Activated naive CD4-positive, alpha-beta T cell treated with anti-CD3 and anti-CD28 coated beads, Interleukin-2, amount 50 U/mL, for 72 hours (primary cell): ENCODE measurements around the gene TXNL4A. TPM values are rescaled to one million over a fixed set of nuclear protein-coding genes. Genes with fewer than 3 reads are reported as not detected.
"Not testable (repeated sequence)": the region's sequence is repeated elsewhere in the genome, so short reads cannot be mapped to it uniquely, and the experiment has no call there.

Source experiments
- ATAC-seq, 2 donors: fragments of 150-1000 bp; cut with Tn5 transposase; 2 replicates each; pipeline ENCODE4 v1.10.0; 2021; ENCODE audit warnings: mild to moderate bottlenecking in 2 of 2, moderate library complexity in 2 of 2
- DNase-seq, 2 donors: peaks; one replicate each; pipeline ENCODE4 v3.0.0; 2021 to 2022; ENCODE audit warnings: low spot score in 2 of 2
- H3K27ac Mint-ChIP-seq, 2 donors: one replicate each; pipeline ENCODE4 v1.8.0; 2022; ENCODE audit warnings: mild to moderate bottlenecking in 2 of 2, mixed read lengths in 2 of 2
- H3K36me3 Mint-ChIP-seq, 2 donors: one replicate each; pipeline ENCODE4 v1.8.0; 2022; ENCODE audit warnings: mixed read lengths in 2 of 2
- H3K9me3 Mint-ChIP-seq, 2 donors: one replicate each; pipeline ENCODE4 v1.8.0; 2022; ENCODE audit warnings: mixed read lengths in 2 of 2
- total RNA-seq, 2 donors: library from RNA; stranded (reverse); gene quantifications; one replicate each; pipeline ENCODE4 v1.2.3, GENCODE V29; 2022

The TXNL4A gene, protein sequence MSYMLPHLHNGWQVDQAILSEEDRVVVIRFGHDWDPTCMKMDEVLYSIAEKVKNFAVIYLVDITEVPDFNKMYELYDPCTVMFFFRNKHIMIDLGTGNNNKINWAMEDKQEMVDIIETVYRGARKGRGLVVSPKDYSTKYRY
- 100 to 1,000 TPM; 142 to 148 TPM for total RNA-seq

DNA sequence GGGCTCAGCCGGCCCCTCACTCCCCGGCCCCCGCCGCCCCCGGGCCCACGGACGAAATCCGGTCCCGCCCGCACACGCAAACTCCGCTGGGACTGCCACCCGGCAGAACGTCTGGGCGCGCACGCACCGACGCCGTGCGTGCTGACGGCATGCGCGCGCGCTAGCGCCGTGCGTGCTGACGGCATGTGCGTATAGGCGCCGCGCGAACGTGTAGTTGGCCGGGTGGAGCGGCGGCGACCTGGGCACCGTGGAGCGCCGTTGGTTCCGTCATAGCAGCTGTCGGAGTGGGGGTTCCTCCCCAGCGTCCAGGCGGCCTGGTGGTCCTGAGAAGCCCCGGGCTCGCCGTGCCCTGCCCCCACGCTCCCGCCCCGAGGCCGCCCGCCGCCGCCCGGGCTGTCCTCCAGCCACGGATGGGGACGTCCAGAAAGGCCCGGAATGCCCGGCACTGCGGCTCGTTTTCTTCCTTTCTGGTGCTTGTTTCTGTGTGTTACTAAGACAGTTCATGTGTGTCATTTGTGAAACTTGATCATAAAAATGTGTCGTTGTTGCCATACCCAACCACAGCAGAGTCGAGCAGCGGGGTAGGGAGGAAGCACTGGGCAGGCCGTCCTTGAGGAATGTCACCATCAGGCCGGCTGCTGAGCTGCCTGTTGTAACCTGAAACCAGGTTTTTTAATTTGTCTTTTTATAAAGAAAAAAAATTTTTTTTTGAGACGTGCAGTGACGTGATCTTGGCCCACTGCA lies at the start of gene TXNL4A:
Gene TXNL4A (minus strand): TSS at position 113 of the 744 bp plus-strand sequence. CDS start 171 bp downstream, outside the sequence.
- Mint-ChIP-seq H3K9me3 (no peaks in the 10 kb centered on the region), H3K27ac (peak within 1 kb of the TSS; percentile 90 to 99), H3K36me3 (peaks cover 12 to 32% of the 10 kb centered on the region in 2 donors)
- DNase-seq (peak; percentile 85 to 88), ATAC-seq (peak; percentile 98 to 99)

- Mint-ChIP-seq H3K9me3 (peaks cover 0 to 3% of the 10 kb centered on the region in 2 donors), H3K27ac (no peak overlapping the region), H3K36me3 (peaks cover 17 to 34% of the 10 kb centered on the region in 2 donors)
- ATAC-seq (no peak), DNase-seq (no peak)
Observed at GRCh38 chr18:80037300-80037699, 48.9 kb upstream of the TXNL4A start.

DNA sequence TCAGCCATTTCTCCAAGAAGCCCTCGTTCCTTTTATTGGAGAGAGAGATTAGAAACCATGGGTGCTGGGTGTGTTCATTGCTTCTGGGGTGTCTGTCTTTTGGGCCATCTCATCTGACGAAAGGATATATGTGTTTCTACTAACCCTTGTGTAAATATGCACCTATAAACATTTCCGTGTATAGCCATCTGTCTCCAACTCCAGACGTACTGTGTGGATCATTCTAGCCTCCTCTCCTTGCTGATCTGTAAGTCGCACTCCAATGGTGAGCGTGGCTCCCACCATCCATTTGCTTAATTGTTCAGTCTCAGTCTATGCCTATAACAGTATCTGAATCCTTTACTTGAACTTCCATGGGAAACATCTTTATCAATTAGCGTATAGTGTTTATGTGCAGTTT lies 47.6 kb upstream of the TXNL4A start:
- H3K27ac Mint-ChIP-seq, result no peak overlapping the region
- H3K36me3 Mint-ChIP-seq, result peaks cover 12 to 30% of the 10 kb centered on the region in 2 donors
- DNase-seq, result no peak
- peaks cover 0 to 6% of the 10 kb centered on the region in 2 donors for H3K9me3 Mint-ChIP-seq
- no peak for ATAC-seq

GRCh38 chr18:80034852-80035406 lies 46.6 kb upstream of the TXNL4A start:
- Mint-ChIP-seq H3K9me3 (peaks cover 0 to 10% of the 10 kb centered on the region in 2 donors), H3K36me3 (peaks cover 11 to 26% of the 10 kb centered on the region in 2 donors), H3K27ac (peak overlapping the region; percentile 78 to 83)
- DNase-seq, result no peak
- no peak for ATAC-seq

DNA sequence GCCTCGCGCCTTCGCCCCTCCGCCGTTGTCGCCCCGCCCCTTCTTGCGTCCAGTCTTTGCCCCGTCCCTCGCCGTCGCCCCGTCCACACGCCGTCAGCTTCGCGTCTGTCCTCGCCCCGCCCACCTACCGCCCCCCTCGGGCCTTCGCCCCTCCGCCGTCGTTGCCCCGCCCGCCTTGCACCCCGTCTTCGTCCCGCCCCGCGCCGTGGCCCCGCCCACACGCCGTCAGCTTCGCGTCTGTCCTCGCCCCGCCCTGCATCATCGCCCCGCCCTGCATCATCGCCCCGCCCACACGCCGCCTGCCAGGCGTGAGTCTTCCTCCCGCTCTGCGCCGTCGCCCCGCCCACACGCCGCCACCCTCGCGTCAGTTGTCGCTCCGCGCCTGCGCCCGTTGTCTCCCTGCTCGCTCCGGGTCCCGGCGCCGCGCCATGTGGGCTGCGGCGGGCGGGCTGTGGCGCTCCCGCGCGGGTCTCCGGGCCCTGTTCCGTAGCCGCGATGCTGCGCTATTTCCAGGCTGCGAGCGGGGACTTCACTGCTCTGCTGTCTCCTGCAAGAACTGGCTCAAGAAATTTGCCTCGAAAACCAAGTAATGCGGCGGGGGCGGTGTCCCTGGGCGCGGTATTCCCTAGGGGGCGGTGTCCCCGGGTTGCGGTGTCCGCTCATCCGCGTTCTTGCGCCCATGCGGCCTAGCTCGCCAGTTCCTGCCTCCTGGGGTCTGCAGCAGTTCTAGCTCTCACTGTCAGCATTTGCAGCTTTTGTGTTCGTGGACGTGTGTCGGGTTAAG lies 45.9 kb upstream of the TXNL4A start, which contains the start of gene RBFA:
Gene RBFA (plus strand): TSS at position 367 of the 784 bp plus-strand sequence. CDS start 62 bp downstream, at position 429.
- H3K27ac Mint-ChIP-seq, result peak within 1 kb of the TSS; percentile 78 to 94
- H3K36me3 Mint-ChIP-seq, result peaks cover 17 to 33% of the 10 kb centered on the region in 2 donors
- ATAC-seq (peak; percentile 85), DNase-seq (peak; percentile 98 to 99)
- H3K9me3 Mint-ChIP-seq, result peaks cover 4 to 15% of the 10 kb centered on the region in 2 donors

GRCh38 chr18:80033181-80034067 lies 45.1 kb upstream of the TXNL4A start:
- Mint-ChIP-seq H3K9me3 (peaks cover 4 to 15% of the 10 kb centered on the region in 2 donors), H3K27ac (peak overlapping the region; percentile 78 to 94), H3K36me3 (peaks cover 18 to 28% of the 10 kb centered on the region in 2 donors)
- ATAC-seq, result peak; percentile 57 to 74
- DNase-seq, result no peak

DNA sequence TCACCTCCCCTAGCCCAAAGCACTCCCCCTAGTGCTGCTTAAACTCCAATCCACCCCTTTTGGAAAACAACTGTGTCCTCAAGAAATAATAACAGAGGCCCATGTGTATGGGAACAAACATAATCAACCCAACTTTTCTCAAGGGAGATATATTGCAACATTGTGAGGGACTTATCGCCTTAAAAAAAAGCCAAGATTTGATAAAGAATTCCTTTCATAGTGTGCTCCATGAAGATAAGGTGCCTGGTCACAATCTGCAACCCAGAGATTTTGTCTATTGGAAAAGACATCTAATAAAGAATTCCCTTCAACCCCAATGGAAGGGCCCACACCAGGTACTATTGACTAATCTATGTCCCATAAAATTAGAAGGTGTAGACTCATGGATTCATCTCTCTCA lies 41.3 kb upstream of the TXNL4A start:
- DNase-seq (no peak), ATAC-seq (no peak)
- Mint-ChIP-seq H3K36me3 (peaks cover 36 to 44% of the 10 kb centered on the region in 2 donors), H3K27ac (no peak overlapping the region), H3K9me3 (peaks cover 17 to 25% of the 10 kb centered on the region in 2 donors)

DNA sequence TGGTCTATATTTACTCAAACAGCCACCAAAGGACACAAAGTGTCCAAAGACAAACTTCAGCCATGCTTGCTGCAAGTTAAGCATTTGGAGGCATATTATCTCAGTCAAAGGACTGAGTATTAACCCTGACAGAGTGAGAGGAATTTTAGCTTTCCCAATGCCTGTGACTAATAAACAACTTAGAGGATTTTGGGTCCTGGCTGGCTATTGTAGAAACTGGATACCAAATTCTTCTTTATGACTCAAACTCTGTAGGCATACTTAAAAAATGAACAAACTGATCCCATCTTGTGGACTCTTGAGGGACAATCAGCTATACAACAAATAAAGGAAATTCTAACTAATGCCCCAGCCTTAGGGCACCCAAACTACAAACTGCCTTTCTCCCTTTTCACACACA lies 39.4 kb upstream of the TXNL4A start:
- not testable (repeated sequence) for DNase-seq, H3K27ac Mint-ChIP-seq, ATAC-seq
- Mint-ChIP-seq H3K9me3 (peaks cover 27 to 38% of the 10 kb centered on the region in 2 donors), H3K36me3 (peaks cover 52 to 55% of the 10 kb centered on the region in 2 donors)

- H3K9me3 Mint-ChIP-seq, result peaks cover 31 to 42% of the 10 kb centered on the region in 2 donors
- H3K36me3 Mint-ChIP-seq, result peaks cover 65 to 68% of the 10 kb centered on the region in 2 donors
- no peak for ATAC-seq
- DNase-seq, result no peak
- H3K27ac Mint-ChIP-seq, result no peak overlapping the region
Observed at GRCh38 chr18:80026363-80026762, 38.0 kb upstream of the TXNL4A start.

DNA sequence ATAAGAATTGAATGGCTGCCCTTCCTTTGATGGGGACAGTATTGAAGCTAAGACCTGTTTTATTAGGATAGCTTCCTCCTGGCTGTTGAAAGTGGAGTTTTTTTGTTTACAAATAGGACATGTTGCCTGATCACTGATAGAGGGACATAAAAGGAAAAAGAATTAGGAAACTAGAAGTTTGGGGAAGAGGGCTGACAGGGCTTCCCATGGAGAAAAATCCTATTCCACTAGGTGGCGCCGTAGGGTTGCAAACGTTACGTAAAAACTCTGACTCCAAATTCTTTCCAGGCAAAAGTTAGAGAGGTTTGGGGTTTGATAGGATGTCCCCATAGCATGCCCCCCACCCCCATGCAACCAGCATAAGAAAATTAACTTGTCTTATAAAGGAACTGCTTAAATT lies 34.8 kb upstream of the TXNL4A start:
- ATAC-seq (no peak), DNase-seq (peak in 1 of 2 donors; percentile 50)
- Mint-ChIP-seq H3K36me3 (peaks cover 77% of the 10 kb centered on the region in 2 donors), H3K9me3 (peaks cover 35 to 40% of the 10 kb centered on the region in 2 donors), H3K27ac (no peak overlapping the region)

- no peak for ATAC-seq
- peaks cover 80 to 81% of the 10 kb centered on the region in 2 donors for H3K36me3 Mint-ChIP-seq
- DNase-seq, result peak in 1 of 2 donors; percentile 11
- H3K27ac Mint-ChIP-seq, result no peak overlapping the region
- H3K9me3 Mint-ChIP-seq, result peaks cover 38 to 43% of the 10 kb centered on the region in 2 donors
Observed at GRCh38 chr18:80022613-80023012, 34.2 kb upstream of the TXNL4A start.

GRCh38 chr18:80012714-80013113 lies 24.4 kb upstream of the TXNL4A start:
- H3K36me3 Mint-ChIP-seq, result peaks cover 23 to 29% of the 10 kb centered on the region in 2 donors
- no peak for ATAC-seq
- no peak for DNase-seq
- no peak overlapping the region for H3K27ac Mint-ChIP-seq
- H3K9me3 Mint-ChIP-seq, result peaks cover 12 to 20% of the 10 kb centered on the region in 2 donors

- not testable (repeated sequence) for DNase-seq, ATAC-seq, H3K27ac Mint-ChIP-seq
- Mint-ChIP-seq H3K36me3 (peaks cover 23 to 29% of the 10 kb centered on the region in 2 donors), H3K9me3 (peaks cover 12 to 24% of the 10 kb centered on the region in 2 donors)
Observed at GRCh38 chr18:80011496-80012137, 23.3 kb upstream of the TXNL4A start.

- H3K9me3 Mint-ChIP-seq, result peaks cover 12 to 24% of the 10 kb centered on the region in 2 donors
- H3K36me3 Mint-ChIP-seq, result peaks cover 23 to 29% of the 10 kb centered on the region in 2 donors
- no peak overlapping the region for H3K27ac Mint-ChIP-seq
- ATAC-seq (no peak), DNase-seq (no peak)
Observed at GRCh38 chr18:80010551-80010906, 22.2 kb upstream of the TXNL4A start.
